Measurements from ENCODE around the gene ADGRD1.
"Not testable (repeated sequence)": the region's sequence is repeated elsewhere in the genome, so short reads cannot be mapped to it uniquely, and the experiment has no call there.

Gene ADGRD1

DNA sequence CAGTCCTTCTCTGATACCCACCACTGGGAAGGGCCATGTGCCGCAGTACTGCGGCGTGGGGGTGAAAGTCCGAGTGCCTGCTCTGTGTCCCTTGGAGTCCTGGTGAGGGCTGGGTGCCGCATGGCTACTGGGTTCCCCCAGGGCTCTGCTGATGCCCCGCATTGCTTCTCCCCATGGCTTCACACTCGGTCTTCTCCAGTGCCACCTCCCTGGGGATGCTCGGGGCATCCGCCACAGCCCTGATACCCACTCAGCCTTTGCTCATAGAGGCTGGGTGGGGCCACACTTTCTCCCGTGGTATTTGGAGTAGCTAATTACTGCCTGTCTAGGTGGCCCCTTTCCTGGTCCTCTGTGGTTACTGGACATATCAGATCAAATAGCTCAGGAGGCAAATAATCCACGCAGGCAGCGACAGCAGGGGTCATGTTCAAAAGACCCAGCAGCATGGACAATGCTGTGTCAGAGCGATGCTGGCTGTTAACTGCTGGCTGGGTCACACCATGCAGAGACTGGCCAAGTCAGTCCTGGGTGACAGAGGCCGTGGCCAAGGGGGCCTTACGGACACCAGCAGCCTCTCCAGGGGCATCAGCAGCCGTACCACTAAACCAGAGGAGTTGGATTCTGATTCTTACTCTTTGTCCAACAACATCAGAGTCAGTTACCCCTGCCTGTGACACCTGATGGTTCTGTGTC lies 106.5 kb downstream of the ADGRD1 start:
- DNase-seq, result no peak

DNA sequence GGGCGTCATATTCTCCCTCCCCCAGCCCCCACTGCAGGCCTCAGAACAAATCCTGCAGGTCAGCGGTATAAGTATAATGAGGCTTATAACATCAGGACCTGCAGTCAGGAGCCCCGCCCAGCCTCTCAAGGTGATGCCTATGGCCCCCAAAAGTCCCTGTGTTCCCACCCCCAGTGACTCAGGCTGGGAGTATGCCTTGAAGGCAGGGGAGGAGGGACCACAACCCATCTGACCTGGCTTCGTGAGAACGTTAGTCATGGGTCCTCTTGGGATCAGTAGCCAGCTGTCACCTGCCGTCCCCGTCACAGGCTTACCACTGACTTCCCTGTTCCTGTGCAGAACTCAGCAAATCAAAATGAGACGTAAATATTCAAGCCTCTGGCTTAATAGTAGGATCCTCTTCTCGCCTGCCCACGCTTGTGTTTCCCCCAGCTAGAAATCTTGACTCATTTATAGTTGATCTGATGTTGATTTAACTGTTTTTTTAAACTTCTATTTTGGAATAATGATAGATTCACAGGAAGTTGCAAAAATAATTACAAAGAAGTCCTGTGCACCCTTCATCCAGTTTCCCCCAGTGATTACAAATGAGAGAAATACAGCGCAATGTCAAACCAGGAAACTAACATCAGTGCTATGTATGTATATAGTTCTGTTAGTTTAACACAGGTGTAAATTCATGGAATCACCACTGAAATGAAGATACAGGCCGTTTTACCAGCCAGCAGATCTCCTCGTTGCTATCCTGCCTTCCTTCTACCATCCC lies 107.5 kb downstream of the ADGRD1 start:
- no peak for DNase-seq

DNA sequence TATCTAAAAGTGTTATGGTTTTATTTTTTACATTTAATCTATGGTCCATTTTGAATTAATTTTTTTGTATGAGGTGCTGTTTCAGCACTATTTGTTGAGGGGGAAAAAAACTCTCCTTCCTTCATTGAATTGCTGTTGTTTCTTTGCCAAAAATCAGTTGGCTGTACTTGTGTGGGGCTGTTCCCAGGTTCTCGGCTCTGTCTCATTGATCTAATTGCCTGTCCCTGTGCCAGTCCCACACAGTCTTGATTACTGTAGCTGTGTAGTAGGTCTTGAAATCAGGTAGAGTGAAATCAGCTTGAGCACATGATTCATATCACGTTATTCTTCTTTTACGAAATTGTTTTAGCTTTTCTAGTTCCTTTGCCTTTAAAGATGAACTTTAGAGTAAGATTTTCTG lies 109.7 kb downstream of the ADGRD1 start:
- DNase-seq, result no peak

DNA sequence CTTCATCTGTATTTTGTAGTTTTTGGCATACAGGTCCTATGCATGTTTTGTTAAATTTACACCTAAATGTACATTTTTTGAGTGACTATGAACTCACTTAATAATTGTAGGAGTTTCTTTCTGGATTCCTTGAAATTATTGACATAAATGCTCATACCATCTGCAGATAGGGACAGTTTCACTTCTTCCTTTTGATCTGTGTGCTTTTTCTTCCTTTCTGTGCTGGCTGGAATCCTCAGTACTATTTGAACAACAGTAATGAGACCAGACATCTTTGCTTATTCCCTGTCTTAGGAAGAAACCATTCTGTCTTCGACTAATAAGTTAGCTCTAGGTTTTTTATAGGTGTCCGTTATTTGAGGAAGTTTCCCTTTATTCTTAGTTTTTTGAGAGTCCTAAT lies 110.3 kb downstream of the ADGRD1 start:
- no peak for DNase-seq

DNA sequence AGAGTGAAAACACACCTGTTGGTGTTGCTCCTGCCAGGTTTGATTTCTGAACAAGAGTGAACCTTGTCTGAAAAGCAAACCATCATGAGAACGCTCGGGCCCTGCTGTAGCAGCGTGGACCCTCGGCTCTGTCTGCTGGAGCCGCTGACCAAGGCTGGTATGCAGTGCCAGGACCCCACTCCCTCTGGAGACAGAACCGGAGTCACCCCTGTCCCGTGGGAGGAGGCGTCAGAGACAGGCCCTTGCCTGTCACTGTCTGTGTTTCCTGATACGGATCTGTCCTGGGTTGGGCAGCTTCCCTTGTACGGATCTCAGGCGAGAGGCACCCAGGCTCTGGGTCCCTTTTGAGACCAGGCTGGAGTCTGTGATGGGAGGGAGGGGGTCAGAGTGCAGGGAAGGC lies 111.6 kb downstream of the ADGRD1 start:
- DNase-seq, result no peak

DNA sequence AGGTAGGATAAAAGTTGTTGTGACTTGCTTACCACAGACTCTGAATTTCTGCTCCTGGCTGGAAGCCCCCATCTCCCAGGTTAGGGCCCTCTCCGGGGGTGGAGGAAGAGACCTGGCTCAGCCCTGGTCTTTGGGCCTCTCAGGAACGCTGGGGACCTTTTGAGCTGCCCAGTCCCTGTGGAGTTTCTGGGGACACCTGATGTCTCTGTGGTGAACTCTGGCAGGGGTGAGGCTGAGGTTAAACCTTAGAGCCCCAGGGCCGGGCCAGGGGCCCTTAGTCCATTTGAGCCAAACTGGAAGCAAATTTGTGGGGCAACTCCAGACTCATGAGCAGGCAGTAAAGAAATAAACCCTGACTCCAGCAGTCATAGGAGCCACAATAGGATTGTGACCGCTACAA lies 112.1 kb downstream of the ADGRD1 start:
- no peak for DNase-seq

DNA sequence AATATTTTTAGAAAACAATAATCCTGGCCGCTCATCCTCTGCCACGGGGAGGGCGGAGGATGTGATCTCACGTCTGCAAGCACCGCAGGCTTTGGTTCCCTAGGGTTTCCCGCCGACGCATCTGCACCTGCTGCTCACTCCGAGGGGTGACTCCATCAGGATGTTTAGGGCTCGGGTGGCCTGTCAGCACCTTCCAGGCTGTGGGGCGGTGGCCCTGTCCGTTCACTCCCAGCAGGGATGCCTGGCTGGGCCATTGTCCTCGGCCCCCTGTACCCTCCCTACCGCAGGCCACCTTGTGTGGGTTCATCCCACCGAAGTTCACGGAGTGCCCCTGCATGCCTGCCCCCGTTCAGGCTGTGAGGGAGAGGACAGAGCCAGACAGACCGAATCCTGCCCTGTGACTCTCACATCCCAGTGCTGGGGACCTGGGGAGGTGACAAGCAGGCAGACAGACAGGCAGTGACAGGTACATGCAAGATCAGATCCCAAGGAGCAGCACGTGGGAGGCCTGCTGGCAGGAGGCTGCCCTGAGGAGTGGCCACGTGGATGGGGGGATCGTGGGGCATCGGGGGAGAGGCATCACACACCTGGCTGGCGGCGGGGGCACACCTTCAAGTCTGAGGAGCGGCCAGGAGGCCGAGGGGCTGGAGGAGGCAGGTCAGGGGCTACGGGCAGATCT lies 112.6 kb downstream of the ADGRD1 start:
- no peak for DNase-seq

DNA sequence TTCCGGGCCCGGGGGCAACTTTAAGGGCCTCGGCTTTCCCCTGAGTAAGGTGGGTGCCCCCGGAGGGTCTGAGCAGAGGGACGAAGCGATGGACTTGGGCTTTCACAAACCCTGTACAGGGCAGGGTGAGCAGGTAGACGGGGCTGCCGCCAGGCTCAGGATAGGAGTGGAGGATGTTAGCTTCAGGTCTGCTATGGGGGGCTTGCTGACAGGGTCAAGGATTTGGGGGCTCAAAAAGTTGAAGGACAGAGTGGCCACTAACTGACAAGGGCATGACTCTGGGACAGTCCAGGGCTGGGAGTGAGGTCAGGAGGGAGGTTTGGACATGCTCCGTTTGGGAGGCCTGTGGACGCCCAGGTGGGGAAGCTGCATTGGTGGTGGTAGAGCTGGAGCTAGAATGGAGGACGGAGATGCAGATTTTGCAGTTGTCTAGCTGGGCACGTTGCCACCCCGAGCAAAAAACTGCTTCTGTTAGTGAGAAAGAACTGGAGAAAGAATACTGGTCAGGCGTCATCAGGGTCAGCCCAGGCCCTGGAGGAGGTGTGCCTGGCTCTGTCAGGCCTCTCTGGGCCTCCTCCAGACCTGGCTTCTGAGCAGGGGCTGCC lies 113.3 kb downstream of the ADGRD1 start:
- DNase-seq, result no peak

DNA sequence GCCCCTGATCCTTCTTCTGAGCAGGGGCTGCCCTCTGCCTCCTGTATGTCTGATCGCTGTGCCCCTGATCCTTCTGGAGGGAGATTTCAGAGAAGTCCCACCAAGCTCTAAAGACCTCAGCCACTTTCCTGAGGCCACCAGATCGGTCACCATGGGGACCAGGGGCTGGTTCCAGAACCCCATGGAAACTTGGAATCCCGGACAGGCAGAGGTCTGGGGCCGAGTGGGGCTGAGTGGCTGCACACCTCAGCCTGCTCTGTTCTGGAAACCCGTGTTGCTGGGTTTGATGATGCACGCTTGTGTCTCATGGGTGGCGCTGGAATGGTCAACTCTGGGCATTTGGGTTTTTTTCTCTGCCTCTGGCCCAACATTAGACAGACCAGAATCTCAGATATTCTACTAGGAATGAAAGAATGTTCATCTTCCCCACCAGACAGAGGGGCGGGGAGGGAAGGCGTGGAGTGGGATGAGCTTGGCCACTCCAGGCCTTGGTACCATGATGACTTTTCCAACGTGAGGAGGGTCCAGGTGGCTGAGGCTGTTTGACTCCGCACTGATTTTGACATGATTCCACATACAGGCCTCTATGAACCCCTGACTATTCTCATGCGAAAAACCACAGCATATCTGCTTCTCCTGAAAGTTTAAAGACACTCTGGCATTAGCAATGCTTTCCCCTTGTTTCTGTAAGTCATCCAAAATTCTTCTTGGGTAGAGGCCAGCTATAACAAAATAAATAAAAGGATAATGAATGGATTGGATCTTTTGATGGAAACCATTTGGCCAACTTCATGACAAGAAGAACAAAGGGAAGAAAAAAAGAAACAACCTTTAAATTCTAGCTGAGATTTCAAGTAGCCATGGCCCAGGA lies 114.5 kb downstream of the ADGRD1 start:
- DNase-seq, result no peak

DNA sequence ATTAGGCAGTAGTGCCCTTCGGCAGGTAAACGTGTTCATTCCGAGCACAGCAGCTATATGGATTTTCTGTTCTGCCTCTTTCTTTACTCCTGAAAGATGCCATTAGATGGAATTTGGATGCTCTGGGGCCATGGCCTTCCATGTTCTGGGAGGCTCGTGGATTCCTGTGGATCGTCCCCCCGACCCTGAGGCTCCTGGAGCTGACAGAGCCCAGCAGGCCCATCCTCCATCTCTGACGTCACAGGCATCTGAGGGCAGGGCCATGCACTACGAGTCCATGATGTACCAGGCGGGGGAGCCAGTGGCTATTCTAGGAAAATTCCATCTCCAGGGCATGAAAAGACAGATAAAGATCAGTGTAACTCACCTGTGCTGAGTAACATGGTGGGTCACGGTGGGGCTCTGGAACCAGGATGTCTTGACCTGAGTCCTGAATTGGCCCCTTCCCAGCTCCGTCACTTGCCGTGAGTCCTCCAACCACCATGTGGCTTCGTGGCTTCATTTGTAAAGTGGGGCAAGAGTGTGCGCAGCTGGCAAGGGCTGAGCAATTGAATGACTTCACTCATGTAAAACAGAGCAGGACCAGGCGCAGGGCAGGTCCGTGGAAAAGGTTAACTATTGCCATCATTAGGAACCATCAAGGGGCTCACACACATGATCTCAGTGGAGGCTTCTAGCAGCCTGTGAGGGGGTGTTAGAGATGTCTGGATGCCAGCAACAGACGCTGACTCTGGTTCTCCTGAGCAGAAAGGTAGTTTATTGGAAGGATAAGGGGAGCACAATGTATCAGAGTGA lies 115.4 kb downstream of the ADGRD1 start:
- DNase-seq, result not testable (repeated sequence)

DNA sequence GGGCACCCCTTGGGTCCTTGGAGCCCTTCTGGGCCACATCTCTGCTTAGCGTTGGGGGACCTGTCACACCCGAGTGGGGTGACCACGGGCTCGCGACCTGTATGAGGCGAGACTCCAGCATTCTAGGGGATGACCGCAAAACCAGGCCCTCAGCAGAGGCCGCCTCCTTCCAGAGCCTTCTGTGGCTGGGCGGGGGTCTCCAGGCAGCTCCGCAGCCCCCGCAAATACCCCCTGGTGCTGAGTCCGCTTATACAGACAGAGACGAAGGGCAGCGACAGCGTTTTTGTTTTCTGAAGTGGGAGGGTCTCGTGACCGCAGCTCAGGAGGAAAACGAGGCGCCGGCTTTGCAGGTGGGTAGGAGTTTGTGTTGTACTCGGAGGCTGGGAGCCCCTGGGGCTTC lies 116.4 kb downstream of the ADGRD1 start:
- not testable (repeated sequence) for DNase-seq

DNA sequence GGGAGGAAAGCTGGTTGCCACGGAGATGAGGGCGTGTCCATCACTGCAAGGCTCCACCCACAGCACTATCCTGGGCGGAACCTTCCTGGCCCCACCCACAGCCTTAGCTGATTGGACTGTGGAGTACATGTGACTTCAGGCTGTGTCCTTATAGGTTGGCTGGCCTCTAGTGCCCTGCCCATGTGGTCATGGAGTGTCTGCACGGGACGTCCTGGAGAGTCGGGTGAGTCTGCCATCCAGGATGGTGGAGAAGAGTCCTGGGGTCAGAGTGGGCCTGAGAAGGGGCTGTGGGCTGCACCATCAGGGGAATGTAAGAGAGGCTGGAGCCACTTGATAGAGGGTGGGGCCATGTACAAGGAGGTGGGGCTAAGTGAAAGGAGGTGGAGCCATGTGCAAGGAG lies 117.0 kb downstream of the ADGRD1 start:
- not testable (repeated sequence) for DNase-seq

DNA sequence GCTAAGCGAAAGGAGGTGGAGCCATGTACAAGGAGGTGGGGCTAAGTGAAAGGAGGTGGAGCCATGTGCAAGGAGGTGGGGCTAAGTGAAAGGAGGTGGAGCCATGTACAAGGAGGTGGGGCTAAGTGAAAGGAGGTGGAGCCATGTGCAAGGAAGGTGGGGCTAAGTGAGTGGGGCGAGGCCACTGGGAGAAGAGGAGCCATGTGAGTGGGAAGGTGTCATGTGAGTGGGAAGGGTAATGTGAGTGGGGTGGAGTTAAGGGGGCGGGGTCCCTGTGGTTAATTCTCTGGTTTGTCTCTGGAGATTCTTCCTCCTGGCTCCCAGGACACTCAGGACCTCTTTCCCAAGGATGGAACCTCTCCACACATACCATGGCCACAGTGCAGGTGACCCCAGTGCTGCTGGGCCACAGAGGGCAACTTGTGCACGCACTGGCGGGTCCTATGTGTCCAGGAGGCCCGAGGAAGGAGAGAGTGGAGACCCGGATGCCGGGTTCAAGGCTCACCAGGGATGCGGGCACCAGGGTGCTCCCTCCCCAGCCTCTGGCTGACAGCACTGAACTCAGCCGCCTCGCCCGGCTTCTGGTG lies 117.6 kb downstream of the ADGRD1 start:
- DNase-seq, result not testable (repeated sequence)

DNA sequence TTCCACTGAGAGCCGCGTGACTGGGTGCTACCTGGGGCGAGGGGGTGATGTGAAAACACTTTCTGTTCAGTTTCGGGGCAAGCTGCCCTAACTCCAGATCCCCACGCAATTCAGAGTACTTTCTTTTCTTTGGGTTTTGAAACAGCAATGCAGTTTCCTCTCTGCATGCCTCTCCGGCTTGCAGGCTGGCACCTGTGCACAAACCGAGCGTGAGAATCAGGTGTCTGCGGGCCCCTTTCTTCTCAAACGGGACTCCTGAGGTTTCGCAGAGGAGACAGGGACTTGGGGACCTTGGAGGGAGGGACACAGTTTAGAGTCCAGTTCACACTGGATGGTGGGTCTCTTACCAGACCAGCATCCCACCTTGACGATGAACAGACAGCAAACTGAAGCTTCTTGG lies 118.2 kb downstream of the ADGRD1 start:
- DNase-seq, result not testable (repeated sequence)

DNA sequence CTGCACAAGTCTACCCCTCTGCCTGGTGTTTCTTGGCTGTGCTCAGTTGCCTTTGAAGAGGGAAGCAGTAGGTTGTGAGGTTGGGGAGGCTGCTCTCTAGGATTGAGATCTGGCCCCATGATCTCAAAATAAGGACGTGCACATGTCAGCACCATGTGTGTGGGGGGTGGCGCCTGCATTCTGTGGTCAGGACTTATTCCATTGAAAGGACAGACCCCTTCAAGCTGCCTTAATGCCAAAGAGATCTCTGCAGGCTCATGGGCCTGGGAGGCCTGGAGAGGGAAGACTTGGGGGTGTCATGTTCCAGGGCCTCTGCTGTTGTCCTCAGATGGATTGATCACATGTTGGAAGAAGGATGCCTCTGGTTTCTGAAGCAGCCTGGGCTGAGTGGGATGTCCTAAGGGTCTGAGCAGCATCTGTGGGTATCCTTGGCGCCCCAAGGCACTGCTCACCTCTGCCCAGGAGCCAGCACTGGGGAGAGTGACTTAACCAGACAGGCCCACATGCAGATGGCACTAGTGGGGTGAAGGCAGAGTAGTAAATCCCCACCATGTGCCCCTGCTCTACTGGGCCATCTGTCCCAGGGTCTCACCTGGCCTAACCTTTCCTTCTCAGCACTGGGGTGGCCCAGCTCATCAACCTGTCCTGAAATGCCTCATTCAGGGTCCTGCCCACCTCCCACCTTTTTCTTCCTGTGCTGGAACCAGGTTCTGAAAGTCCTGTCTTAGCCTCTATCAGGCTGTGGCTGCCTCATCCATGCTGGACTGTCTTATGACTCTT lies 118.9 kb downstream of the ADGRD1 start:
- DNase-seq, result no peak

DNA sequence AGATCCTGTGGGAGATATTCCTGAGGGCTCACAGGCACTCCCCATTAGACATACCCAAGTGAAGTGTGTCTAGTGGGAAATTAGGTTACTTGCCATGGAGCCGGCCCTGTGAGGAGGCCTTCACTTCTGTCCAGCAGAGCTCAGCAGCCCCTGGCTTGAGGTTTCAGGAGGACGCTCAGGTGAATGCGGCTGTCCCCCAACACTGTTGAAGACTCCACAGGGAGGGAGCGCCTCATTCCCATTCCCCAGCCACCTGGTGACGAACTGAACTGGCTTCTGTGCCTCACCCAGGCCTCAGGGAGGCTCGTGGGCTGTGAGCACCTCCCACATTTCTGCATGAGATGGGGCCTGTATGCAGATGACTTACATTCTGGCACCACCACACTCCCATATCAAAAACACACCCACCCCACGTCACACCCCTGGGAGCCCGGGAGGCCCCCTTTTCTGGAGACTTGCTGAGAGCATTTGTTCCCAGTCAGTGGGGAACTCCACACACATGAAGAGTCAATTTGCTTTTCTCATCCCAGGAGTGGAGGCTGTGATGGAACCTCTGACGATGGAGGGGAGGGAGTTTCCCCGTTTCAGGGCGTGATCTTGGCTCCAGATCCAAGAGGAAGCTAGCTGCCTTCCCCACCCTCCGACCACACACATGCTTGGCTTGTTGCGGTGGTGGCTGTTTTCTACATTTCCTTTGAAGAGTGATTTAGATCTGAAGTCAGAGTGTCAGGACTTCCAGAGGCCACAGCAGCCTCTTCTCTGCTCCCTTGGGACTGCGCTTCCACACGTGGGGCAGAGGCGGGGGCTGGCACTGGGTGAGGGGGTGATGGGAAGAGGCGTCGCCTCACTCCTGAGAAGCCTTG lies 120.7 kb downstream of the ADGRD1 start:
- DNase-seq, result no peak

DNA sequence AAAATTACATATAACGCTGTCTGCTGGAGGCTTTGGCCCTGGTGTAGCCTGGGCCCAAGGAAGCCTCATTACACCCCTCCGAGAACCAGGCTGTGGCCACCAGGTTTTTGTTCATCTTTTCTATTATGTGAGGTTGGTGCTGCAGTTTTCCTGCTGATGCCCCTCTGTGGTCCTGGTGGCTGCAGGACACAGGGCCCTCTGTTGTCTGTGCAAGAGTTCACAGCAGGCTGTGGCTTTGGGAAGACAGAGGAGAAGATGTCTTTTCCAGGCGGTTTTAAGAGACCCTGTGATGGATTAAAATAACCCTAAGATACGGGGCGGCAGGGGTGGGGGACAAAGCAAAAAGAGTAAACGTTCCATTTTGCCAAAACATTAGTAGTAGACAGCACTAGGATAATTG lies 121.5 kb downstream of the ADGRD1 start:
- no peak for DNase-seq

DNA sequence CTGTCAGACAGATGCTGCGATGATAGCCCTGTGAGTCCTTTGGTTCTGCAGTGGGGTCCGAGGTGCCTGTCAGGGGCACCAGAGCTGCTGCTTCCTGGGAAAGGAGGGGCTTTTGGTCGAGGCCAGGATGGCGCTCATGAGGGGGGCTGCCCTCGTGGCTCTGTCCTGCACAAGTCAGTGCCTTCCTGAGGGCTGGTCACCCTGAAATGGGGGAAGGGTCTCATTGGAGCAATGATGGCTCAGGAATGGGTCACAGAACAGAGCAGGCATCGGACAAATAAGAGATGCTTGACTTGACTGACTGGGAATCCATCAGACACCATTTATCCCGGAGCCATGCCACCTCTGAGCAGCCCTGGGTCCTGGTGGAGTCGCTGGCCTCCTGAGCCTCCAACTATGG lies 121.9 kb downstream of the ADGRD1 start:
- no peak for DNase-seq

DNA sequence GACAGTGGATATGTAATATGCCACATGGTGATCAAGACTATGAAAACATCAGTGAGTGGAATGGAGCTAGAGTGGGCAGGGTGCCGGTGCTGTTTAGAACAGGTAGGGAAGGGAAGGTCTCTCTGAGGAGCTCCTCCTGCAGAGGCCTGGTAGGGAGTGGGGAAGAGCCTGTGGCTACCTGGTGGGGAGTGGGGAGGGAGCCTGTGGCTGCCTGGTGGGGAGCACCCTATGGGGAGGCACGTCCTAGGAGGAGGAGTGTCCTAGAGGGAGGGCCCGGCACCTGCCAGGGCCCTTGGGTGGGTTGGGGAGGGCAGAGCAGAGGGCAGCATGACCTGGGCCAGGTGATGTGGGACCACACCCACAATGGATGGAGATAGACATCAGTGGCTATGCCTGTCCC lies 122.6 kb downstream of the ADGRD1 start:
- DNase-seq, result no peak
